Retina (tissue), 1 donor: ENCODE results near the gene TMEM51.
"Not testable (repeated sequence)": the region's sequence is repeated elsewhere in the genome, so short reads cannot be mapped to it uniquely, and the experiment has no call there.

ENCODE experiments used
- DNase-seq: peaks from one replicate; pipeline ENCODE4 v3.0.0-alpha.2; 2016

The TMEM51 gene

DNA sequence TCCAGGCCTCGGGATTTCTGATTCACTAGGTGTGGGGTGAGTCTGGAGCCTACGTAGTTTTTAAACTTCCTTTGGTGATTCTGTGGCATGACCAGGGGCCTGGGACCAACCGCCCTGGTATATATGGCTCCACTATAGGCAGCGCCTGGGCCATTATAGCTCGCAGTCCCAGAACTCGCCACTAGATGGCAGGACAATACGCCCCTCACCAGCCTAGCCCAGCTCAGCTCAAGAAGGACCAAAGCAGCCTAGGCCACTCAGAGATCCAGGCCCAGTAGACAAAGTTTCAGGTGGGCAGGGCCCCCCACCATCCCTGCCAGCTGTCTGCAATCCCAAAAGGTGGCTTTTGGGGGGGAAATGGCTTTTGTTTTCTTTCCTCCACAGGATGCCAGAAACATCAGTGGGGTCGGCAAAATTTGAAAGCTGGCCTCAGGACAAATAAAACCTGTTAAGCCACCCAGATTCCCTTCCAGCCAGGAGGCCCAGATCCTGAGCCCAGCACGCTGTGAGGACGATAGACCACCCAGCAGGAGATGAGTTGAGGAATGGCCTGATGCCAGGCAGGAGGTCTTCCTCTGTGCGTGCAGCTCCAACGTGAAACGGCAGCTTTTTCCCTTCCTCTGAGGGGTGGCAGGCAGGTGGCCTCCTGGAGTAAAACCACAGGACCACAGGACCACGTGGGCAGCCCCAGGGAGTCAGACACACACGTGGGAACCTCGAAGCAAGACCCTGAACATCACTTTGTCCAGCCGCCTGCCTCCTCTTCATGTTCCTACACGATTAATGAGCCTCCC, 24.8 kb upstream of the TMEM51 start:
- DNase-seq, result peak; percentile 93

DNA sequence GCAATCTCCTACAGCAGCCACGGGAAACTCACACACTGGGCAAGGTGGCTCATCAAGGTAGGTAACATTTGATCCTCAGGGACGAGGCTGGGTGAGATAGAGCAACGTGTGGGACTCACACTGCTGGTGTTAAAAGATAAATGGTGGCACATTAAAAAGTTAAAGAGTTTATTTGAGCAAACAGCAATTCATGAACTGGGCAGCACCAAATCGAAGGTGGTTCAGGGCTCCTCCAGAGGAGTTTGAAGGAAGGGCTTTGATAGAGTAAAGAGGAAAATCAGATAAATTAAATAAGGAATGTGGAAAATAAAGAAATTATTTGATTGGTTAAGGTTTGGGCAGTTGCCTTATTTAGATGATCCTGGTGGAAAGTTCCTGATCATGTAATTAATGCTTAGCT, 23.6 kb upstream of the TMEM51 start:
- no peak for DNase-seq

DNA sequence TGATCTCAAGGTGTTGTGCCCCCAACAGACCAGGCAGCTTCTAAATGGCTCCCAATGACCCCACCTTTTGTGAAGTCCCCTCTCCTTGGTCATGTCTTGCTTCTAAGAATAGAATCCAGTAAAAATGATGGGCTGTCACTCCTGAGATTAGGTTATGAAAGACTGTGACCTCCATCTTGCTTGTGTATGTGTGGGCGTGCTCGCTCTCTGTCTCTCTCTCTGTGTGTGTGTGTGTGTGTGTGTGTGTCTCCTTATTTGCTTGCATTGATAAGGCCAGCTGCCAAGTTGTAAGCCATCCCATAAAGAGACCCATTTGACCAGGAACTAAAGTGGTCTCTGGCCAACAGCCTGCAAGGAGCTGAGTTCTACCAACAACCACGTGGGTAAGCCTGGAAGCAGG, 22.9 kb upstream of the TMEM51 start:
- DNase-seq, result no peak

DNA sequence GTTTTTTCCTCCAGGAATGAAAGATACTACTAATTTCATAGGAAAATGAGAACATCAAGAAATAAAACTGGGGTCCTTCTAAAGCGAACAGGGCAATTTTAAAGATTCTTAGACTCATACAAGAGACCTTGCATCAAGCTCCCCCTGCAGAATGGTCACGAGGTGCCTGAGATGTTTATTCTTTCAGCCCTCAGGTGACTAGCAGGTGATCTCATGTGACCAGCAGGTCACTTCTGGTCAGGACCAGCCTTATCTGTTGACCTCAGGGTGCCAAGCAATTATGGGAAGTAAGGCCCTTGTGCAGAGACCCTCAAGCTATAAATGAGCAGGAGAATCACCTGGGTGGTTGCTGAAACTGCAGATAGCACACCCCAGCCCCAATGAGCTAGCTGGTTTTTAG, 20.6 kb upstream of the TMEM51 start:
- no peak for DNase-seq

DNA sequence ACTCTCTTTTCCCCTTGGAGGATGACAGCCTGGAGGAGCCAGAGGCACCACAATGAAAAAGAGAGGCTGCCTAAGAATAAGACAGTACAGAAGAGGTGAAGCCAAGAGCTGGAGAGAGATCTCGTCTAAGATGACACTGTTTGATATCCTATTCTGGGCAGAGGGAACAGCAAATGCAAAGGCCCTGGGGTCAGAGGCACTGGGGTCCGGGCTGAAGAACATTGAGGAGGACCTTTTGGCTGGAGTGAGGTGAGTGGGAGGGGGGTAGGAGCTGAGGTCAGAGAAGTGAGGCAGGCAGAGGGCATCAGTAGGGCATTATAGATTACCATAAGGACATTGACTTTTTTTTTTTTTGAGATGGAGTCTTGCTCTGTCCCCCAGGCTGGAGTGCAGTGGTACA, 19.3 kb upstream of the TMEM51 start:
- no peak for DNase-seq

DNA sequence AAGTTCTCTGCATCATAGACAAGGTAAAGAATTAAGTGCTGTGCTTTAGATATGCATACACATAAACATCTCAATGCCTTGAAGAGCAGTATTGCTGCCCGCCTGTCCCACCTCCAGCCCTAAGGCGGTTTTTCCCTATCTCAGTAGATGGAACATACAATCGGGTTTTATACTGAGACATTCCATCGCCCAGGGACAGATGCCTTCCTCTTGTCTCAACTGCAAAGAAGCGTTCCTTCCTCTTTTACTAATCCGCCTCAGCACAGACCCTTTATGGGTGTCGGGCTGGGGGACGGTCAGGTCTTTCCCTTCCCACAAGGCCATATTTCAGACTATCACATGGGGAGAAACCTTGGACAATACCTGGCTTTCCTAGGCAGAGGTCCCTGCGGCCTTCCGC, 17.9 kb upstream of the TMEM51 start:
- DNase-seq, result not testable (repeated sequence)

DNA sequence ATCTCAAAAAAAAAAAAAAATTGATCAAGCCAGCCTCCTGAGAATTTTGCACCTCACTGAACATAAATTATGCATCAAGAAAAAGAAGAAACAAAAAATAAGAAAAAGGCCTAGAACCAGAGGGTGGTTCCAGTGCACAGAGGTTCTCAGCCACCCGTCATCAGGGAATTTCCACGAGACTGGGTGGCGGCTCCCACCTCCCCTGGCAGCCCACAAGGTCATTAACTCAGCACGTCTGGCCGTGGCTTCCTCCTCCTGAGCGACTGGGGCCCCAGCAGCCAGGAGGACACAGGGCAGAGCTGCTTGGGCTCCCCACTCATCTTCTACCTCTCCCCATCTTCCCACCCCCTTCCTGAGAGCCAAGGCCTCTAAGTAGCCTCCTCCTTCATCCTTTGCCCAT, 15.7 kb upstream of the TMEM51 start:
- no peak for DNase-seq

DNA sequence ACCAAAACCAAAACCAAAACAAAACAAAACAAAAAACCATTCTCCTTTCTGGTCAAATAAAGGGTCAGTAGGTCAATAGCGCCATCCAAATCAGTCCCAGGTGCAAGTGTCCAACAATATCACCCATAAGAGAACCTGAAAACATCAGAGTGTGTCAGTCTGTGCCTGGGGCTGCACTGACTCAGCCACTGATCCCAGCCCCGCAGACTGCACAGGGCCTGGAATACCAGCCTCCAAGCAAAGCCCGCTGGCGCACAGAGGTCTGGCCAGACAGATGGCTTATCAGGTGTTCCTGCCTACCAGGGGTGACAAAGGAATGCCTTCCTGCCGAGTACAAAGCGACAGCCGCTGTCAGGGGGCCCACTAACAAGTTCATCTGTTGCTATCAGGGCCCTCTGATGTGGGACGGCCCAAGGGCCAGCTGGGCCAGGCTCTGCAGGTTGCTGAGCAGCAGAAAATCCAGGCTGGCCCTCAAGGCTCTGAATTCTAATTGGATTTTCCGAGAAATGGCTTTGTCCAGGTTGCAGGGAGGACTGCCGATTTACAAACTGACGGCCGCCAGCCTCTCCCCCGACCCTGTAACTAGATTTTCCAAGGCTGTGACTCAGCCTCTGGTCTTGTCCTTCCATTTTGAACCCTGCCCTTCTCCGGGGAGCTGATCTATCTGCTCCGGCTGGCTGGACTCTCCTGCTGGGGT, 13.7 kb upstream of the TMEM51 start:
- DNase-seq, result peak; percentile 38

DNA sequence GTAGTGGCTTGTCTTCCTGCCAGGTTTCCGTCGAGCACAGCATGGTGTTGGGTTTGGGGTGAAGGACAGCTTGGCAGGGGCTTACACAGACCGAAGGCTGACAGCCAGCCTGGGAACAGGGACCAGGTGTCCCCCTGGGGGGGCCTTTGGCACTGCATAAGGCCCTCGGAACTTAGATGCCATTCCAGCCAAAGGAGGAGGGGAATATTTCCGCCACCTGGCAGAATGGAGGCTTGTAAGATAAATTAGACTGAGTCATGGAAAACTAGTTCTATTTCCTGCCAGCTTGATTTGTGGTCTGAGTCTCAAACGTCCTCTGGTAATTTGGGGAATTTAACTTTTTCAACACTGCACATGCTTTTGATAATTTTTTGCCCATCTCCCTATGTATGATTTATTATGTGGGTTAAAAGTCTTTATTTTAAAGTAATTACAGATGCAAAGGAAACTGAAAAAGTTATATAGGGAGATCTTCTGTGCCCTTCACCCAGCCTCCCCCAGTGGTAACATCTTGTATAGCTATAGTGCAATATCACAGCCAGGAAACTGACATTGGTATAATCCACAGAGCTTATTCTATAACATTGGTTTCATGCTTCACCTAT, 11.5 kb upstream of the TMEM51 start:
- DNase-seq, result no peak

DNA sequence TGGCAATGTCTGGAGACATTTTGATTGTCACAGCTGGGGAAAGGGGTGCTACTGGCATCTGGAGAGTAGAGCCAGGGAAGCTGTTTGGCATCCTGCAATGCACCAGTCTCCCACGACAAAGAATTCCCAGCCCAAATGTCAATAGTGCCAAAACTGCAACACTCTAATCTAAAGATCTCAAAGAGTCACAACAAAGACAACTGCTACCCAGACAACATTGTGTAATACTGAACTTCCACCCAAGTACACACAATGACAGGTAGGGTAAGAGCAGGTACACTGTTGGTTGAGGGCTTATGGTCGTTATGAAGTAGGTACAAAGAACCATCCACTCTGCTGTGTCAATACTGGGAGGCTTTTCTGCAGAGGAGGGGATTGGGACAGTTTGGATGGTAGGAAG, 8.2 kb upstream of the TMEM51 start:
- DNase-seq, result no peak

DNA sequence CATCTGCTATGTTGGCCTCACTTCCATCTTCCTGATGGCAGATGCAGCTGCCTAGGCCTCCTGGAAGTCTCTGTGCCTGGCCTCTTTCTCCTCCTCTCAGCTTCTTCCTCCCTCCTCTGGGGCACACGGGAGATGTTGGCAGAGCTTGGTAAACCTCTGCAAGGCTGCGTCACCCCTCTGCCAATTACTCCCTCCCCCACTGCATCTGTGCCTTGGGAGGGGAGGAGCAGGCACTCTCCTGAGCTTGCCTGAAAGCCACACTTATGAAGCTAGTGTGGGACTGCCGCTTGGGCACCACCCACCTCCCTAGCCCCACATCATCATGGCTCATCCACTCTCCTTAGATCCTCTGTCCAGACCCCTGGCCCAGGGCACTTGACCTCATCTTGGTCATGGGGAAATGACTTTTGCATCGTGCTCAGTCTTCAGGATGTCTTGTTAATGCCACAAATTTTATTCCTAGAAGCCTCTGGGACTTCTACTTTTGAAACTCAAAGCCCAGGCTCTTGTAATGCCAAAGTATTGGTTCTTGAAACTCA, 7.3 kb upstream of the TMEM51 start:
- DNase-seq, result no peak

DNA sequence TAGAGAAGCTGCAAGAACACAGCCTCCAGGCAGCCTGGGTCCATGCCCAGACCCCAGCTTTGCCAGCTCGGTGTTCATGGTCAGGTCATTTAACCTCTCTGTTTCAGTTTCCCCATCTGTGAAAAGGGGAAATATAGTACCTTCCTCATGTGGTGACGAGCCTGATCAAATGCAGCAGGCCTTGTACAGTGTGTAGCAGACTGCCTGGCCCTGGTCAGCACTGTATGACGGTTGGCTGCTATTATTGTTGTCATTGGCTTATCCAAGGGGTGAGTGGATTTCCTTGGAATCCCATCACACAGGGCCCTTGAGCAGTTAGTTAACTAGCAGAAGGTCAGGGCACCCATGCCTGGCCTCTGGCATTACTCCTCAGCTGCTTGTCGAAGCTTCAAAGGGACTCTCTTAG, 6.6 kb upstream of the TMEM51 start:
- no peak for DNase-seq

DNA sequence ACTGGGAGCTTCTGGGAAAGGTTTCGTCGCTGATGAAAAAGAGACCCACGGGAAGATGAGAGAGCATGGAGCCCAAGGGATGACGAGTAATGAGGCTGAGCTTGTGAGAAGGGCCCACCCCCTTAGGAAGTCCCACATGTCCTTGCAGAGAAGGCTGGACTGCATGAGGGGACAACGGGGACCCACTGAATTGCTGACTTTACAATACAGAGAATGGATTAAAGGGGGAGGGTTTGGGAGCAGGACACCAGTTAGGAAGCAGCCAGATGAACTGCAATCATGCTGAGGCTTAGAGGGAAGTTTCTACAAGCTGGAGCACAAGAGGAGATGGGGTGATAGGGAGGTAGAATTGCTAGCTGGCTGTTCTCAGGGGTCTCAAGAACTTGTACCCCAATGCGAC, 5.5 kb upstream of the TMEM51 start:
- DNase-seq, result no peak

DNA sequence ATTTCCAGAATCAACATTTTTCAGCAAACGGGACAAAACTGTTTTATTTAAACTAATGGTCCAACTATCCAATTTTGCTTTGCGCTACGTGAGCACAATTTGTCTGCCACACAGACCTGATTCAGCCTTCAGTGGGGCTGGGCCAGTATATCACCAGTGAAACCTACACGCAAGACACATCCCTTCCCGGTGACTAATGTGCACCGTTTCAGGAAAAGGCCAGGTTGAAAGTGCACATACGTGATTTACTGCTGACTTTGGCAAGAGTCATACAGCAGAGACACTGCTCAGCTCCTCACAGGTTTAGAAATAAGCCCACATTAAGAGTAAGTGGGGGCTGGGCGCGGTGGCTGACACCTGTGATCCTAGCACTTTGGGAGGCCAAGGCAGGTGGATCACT, 5.1 kb upstream of the TMEM51 start:
- DNase-seq, result no peak

DNA sequence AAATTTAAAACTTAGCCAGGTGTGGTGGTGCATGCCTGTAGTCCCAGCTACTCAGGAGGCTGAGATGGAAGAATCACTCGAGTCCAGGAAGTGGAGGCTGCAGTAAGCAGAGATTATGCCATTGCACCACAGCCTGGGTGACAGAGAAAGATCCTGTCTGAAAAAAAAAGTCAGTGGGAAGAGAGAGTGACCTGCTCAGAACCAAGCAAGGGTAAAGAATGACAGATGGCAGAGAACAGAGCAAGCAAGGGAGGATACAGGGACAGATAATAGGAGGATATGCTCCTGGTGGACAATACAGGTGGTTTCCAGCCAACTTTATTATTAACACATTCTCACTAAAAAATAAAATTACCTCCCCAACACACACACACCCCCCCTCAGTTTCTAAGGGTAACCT, 4.6 kb upstream of the TMEM51 start:
- no peak for DNase-seq

DNA sequence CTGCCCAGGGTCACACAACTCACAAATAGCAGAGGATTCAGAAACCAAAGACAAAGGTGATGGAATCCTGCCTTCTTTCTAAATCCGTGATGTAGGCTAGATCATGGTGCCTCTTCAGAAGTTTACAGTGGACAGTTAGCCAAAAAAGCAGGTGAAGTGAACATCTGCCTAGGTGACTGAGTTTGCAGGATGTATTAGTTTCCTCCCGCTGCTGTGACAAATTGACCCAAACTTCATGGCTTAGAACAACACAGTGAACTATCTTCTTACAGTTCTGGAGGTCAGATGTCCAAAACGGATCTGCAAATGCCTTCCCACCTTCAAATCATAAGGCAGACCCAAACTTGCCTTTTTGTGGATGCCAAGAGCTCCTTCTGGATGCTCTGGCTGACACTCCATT, 3.2 kb upstream of the TMEM51 start:
- DNase-seq, result no peak

DNA sequence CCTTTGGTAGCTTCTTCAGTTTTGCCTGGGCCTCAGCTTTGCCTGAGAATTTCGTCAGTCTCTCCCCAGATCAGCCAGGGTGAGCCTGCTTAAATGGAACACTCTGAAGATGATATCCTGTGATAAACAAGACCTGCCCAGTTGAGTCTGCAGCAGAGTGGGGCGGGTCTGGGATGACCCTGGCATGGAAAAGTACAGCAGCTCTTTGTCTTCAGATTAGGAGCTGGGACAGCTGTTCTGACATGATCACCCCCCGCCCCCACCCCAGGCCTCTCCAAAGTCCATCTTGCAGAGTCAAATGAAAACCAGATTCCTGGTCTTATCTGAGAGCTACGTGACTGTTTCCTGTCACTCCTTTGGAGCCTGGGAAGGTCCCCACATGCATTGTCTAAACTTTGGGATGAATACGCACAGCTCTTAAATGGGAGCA, 2.2 kb upstream of the TMEM51 start:
- no peak for DNase-seq

DNA sequence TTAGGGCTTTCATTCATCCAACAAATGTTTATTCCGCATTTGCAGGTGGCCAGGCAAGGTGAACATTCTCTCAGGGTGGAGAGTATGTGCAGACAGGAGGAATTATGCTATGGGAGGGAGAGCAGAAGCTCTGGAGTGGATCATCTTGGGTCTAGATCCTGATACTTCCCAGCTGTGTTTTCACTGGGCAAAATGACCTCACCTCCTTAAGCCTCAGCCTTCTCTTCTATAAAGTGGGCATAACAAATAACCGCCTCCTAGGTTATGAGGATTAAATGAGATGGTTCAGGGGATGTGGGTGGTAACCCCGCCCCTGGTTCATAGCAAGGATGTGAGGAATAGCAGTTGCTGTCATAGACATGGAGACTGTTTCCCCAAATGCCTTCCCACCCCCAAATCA, 1.7 kb upstream of the TMEM51 start:
- no peak for DNase-seq

DNA sequence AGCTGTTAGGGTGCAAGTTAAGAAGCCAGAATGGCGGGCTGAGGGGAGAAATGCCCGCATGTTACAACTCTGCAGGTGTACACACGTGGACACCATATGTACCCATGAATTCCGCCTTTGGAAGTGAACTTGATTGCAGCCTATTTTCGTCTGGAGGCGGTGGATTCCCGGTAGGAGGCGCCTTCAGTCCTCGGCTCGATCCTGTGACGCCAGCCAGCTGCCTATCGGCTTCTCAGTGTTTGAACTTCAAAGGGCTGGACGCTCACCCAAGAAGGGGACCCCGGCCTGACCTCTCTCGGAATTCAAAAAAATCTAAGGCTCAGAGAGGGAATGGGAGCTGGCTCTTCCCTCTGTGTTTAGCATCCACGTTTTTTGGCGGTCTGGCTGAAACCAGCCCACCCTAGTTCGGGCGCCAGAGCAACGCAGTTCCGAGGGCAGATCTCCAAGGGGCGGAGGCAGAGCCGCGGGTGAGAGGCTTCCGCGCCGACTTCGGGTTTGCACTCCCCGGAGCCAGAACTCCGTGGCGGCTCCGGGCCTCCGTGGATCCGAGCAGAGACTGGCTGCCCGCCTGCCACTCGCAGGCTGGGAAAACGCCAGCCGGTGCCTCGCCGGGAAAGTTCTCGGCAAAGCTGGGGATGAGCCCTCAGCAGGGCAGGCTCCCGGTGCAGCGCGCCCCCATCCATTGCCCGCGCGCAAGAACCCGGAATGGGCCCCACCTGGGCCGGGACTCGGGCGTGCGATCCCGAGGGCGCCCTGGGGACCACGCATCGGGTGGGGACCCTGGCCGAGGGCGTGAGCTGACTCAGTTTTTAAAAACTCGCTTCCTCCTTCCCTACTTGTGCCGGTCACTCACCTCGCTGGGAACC, 996 bp upstream of the TMEM51 start:
- peak; percentile 91 for DNase-seq

DNA sequence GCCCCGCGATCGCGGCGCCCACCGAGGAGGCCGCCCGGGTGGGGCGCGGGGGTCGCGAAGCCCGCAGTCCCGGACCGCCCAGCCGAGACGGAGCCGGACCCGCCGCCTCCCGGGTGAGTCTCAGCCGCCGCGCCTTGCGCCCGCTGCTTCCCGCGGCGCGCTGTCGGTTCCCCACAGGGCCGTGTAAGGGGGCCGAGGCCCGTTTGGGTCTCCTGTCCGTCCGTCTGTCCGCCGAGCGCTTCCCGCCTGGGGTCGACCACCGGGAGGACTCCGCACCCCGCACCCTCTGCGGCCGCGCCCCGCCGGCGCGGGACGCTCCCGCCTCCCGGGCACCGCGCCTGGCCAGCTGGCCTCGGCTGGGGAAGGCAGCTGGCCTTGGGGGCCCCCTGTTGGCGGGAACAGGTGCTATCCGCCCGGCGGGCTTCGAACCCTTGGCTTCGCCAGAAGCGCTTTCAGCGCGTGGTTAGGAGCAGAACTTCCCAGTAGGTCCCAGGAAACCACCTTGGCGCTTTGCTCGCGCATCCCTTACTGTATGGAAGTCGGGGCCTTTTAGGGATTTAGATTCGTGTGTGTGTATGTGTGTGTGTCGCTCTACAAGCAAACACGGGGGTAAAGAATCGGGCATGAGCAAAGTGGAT, 414 bp downstream of the TMEM51 start:
- DNase-seq, result peak; percentile 85

DNA sequence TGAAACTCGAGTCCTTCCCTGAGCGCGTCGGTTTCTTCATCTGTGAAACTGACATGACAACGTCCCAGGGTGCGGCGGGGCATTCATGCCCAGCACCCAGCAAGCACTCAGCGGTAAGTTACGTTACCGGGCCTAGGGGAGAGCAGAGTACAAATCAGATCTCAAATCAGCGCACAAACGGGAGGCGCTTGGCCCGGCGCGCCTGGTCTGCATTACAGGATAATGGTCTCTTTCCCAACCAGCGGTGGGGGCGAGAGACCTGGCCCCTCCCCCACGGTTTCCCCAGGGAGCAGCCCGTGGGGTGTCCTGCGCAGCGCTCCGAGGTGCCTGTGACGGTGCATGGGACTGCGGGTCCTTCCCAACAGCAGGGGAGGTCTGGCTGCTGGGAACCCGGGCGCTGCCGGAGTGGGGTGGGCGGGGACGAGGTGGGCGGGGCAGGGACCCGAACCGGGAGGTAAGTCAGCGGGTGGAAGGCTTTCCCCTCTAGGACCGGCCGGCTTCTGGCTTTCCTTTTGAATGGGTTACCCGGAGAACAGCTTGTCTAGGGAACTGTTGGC, 1.0 kb downstream of the TMEM51 start:
- DNase-seq, result no peak

DNA sequence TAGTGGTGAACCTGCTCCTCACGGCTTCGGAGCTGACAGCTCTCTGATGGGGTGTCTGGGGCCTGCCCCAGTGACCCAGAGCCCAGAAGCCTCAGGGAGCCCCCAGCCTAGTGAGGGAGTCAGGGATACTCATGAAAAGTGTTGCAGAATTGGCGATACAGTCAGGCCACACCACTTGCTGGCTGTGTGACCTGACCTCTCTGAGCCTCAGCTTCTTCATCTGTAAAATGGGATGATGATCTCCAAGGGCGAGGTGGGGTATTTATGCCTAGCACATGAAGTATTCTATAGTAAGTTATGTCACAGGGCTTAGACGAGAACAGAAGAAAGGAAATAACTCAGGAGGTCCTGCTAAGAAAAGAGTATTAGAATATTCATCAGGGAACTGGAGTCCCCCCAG, 1.6 kb downstream of the TMEM51 start:
- DNase-seq, result no peak
